ENCODE data around the gene SDC1. TPM values are rescaled to one million over a fixed set of nuclear protein-coding genes. Genes with fewer than 3 reads are reported as not detected.

The SDC1 gene
- total RNA-seq, 1 donor from 2014 or later: 0.63 TPM

- no peaks in the 10 kb centered on the region for H3K36me3 Mint-ChIP-seq (ENCODE audit: low read depth)
- H3K27me3 Mint-ChIP-seq: no peaks in the 10 kb centered on the region
- no peaks in the 10 kb centered on the region for H3K4me1 Mint-ChIP-seq
- no peaks in the 10 kb centered on the region for H3K9me3 Mint-ChIP-seq
- intact Hi-C loops (cut with micrococcal nuclease): no loop called here
- H3K27ac Mint-ChIP-seq: no peak overlapping the region
- no peak overlapping the region for H3K4me3 Mint-ChIP-seq
- DNase-seq: no peak
Measured at GRCh38 chr2:20182241-20182931, 42.5 kb downstream of the SDC1 start.

- no peak overlapping the region for H3K4me3 Mint-ChIP-seq
- H3K9me3 Mint-ChIP-seq: no peaks in the 10 kb centered on the region
- H3K36me3 Mint-ChIP-seq (ENCODE audit: low read depth): no peaks in the 10 kb centered on the region
- H3K27ac Mint-ChIP-seq: no peak overlapping the region
- no peaks in the 10 kb centered on the region for H3K4me1 Mint-ChIP-seq
- no peaks in the 10 kb centered on the region for H3K27me3 Mint-ChIP-seq
- no peak for DNase-seq
- intact Hi-C loops (cut with micrococcal nuclease): no loop called here
Measured at GRCh38 chr2:20181761-20182160, 43.2 kb downstream of the SDC1 start.

DNA sequence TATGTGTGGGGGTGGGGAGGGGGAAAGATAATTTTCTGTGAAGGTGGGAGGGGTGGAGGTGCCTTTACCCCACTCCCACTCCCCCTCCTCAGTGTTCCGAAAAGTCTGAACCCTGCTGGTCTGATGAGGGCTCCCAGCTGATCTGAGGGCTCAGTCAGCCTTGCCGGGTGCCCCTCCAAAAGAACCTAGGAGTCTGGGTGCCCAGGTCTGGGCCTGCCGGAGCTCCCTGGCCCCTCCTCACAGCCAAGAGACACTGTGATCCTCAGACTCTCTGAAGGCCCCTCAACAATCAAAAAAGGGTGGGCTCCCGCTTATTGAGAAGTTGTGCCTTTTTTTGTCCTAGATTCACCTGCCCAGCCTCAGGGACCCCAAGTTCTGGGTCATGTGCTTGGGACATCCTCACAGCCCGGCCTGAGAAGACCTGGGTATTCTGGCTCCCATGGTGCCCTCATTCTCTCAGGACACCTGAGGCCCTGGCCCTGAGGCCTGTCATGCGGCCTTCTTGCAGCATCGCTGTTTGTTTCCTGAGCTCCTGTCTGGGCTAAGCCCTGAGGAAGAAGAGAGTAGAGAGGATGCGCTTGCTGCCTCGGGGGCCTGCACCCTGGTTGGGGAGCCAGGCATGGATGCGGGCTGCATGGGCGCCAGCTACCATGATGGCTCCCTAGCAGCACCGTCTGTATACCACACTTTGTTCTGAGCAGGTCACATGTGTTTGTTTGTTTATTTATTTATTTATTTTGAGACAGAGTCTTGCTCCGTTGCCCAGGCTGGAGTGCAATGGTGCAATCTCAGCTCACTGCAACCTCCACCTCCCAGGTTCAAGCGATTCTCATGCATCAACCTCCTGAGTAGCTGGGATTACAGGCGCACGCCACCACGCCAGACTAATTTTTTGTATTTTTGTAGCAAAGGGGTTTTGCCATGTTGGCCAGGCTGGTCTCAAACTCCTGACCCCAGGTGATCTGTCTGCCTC lies 44.0 kb downstream of the SDC1 start:
- intact Hi-C loops (cut with micrococcal nuclease): no loop called here
- Mint-ChIP-seq H3K36me3 (ENCODE audit: low read depth) (no peaks in the 10 kb centered on the region), H3K27ac (no peak overlapping the region), H3K9me3 (no peaks in the 10 kb centered on the region), H3K4me1 (no peaks in the 10 kb centered on the region), H3K27me3 (no peaks in the 10 kb centered on the region), H3K4me3 (no peak overlapping the region)
- DNase-seq: no peak

DNA sequence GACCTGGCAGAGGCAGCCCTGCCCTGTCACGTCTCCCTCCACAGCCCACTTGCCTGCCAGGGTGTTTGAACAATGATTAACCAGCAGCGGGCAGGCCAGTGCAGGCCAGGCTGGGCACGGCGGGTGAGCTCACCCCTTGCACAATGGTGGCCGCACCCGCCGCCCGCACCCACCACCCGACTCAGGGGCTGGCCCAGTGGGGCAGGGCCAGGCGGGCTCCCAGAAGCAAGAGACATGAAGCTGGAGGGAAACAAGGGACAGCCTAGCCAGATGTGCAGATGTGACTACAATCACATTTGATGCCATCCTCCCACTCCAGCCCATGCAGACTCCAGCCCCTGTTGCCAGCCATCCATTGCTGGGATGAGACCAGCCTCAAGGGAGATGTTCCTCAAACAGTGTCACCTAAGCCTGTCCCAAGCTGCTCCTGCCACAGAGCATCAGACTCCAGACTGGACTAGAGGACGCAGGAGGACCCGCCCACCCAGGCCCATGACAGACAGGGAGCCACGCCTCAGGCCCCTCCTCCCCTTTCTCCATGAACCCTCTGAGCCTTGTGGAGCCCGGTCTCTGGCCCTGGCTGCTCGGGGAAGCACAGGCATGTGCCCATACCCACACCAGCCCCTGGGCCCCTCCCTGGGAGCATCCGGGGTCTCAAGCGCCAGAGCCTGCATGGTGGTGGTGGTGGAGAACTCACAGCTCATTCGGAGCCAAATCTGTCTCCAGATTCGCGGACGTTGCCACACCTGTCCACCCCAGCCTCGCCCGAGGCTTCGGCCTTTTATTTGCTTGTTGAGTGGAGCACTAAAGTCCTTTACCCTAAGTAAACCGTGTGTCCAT lies 45.0 kb downstream of the SDC1 start:
- no peak for DNase-seq
- Mint-ChIP-seq H3K36me3 (ENCODE audit: low read depth) (no peaks in the 10 kb centered on the region), H3K27ac (no peak overlapping the region), H3K4me1 (no peaks in the 10 kb centered on the region), H3K4me3 (no peak overlapping the region), H3K9me3 (no peaks in the 10 kb centered on the region), H3K27me3 (no peaks in the 10 kb centered on the region)
- intact Hi-C loops (cut with micrococcal nuclease): no loop called here

DNA sequence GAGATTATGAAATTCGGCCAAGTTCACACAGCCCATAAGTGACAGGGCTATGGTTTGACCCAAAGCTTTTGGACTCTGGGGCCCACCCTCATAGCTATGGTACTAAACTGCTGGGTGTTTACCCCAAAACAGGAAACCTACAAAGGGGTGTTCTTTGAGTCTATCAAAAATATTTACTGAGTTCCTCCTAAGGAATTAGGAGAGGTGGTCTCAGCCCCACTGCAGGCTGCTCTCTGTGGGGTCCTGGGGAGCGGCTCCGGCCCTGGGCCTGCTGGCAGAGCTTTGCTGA lies 45.5 kb downstream of the SDC1 start:
- Mint-ChIP-seq H3K27me3 (peaks cover under 1% of the 10 kb centered on the region), H3K27ac (no peak overlapping the region), H3K4me1 (no peaks in the 10 kb centered on the region), H3K36me3 (ENCODE audit: low read depth) (no peaks in the 10 kb centered on the region), H3K9me3 (no peaks in the 10 kb centered on the region), H3K4me3 (no peak overlapping the region)
- intact Hi-C loops (cut with micrococcal nuclease): no loop called here
- no peak for DNase-seq

- no peak for DNase-seq
- no peak overlapping the region for H3K4me3 Mint-ChIP-seq
- H3K27me3 Mint-ChIP-seq: peaks cover 4% of the 10 kb centered on the region
- intact Hi-C loops (cut with micrococcal nuclease): no loop called here
- no peaks in the 10 kb centered on the region for H3K4me1 Mint-ChIP-seq
- H3K36me3 Mint-ChIP-seq (ENCODE audit: low read depth): no peaks in the 10 kb centered on the region
- H3K9me3 Mint-ChIP-seq: no peaks in the 10 kb centered on the region
- H3K27ac Mint-ChIP-seq: no peak overlapping the region
Measured at GRCh38 chr2:20178666-20179465, 46.1 kb downstream of the SDC1 start.

DNA sequence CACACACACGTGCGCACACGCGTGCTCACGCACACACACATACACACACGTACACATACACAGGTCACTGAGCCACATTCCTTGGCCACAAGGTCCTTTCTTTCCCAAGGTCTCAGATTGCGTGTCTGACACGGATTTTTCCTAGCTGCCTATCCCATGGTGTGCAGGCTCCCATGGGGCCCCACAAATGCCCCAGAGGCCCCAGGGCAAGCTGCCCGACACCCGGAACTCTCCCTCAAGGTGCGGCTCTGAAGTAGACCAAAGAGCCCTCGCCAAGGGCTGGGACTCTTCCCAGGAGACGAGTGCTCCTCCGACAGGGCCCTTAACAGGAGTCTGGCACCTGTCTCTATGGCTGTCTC lies 46.7 kb downstream of the SDC1 start:
- H3K36me3 Mint-ChIP-seq (ENCODE audit: low read depth): no peaks in the 10 kb centered on the region
- DNase-seq: no peak
- intact Hi-C loops (cut with micrococcal nuclease): no loop called here
- H3K27ac Mint-ChIP-seq: no peak overlapping the region
- H3K4me1 Mint-ChIP-seq: no peaks in the 10 kb centered on the region
- H3K4me3 Mint-ChIP-seq: no peak overlapping the region
- peaks cover 4% of the 10 kb centered on the region for H3K27me3 Mint-ChIP-seq
- no peaks in the 10 kb centered on the region for H3K9me3 Mint-ChIP-seq

GRCh38 chr2:20177556-20178248 lies 47.2 kb downstream of the SDC1 start:
- no peak overlapping the region for H3K27ac Mint-ChIP-seq
- no peaks in the 10 kb centered on the region for H3K4me1 Mint-ChIP-seq
- H3K4me3 Mint-ChIP-seq: no peak overlapping the region
- no peak for DNase-seq
- no peaks in the 10 kb centered on the region for H3K9me3 Mint-ChIP-seq
- intact Hi-C loops (cut with micrococcal nuclease): no loop called here
- H3K27me3 Mint-ChIP-seq: peaks cover 4% of the 10 kb centered on the region
- H3K36me3 Mint-ChIP-seq (ENCODE audit: low read depth): no peaks in the 10 kb centered on the region

GRCh38 chr2:20176760-20177159 lies 48.2 kb downstream of the SDC1 start:
- H3K36me3 Mint-ChIP-seq (ENCODE audit: low read depth): no peaks in the 10 kb centered on the region
- intact Hi-C loops (cut with micrococcal nuclease): no loop called here
- DNase-seq: no peak
- H3K9me3 Mint-ChIP-seq: no peaks in the 10 kb centered on the region
- H3K27me3 Mint-ChIP-seq: peaks cover 4% of the 10 kb centered on the region
- no peak overlapping the region for H3K27ac Mint-ChIP-seq
- H3K4me1 Mint-ChIP-seq: no peaks in the 10 kb centered on the region
- no peak overlapping the region for H3K4me3 Mint-ChIP-seq

- no peak for DNase-seq
- no peak overlapping the region for H3K4me3 Mint-ChIP-seq
- H3K4me1 Mint-ChIP-seq: no peaks in the 10 kb centered on the region
- H3K36me3 Mint-ChIP-seq (ENCODE audit: low read depth): no peaks in the 10 kb centered on the region
- H3K27ac Mint-ChIP-seq: no peak overlapping the region
- intact Hi-C loops (cut with micrococcal nuclease): no loop called here
- peaks cover 4% of the 10 kb centered on the region for H3K27me3 Mint-ChIP-seq
- H3K9me3 Mint-ChIP-seq: no peaks in the 10 kb centered on the region
Measured at GRCh38 chr2:20175931-20176330, 49.0 kb downstream of the SDC1 start.

DNA sequence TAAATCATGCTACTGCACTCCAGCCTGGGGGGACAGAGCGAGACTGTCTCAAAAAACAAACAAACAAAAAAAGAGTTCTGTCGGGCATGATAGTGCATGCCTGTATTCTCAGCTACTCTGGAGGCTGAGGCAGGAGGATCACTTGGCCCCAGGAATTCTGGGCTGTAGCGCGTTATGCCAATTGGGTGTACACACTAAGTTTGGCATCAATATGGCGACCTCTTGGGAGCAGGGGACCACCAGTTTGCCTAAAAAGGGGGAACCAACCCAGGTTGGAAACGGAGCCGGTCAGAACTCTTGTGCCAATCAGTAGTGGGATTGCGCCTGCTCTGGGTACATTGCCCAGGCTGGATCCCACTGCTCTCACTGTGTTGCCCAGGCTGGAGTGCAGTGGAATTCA lies 49.7 kb downstream of the SDC1 start:
- intact Hi-C loops (cut with micrococcal nuclease): no loop called here
- Mint-ChIP-seq H3K9me3 (no peaks in the 10 kb centered on the region), H3K4me1 (no peaks in the 10 kb centered on the region)

GRCh38 chr2:20174410-20174809 lies 50.5 kb downstream of the SDC1 start:
- no peaks in the 10 kb centered on the region for H3K4me1 Mint-ChIP-seq
- DNase-seq: no peak
- intact Hi-C loops (cut with micrococcal nuclease): no loop called here
- H3K4me3 Mint-ChIP-seq: no peak overlapping the region
- H3K27ac Mint-ChIP-seq: no peak overlapping the region
- H3K27me3 Mint-ChIP-seq: peaks cover 4% of the 10 kb centered on the region
- H3K36me3 Mint-ChIP-seq (ENCODE audit: low read depth): no peaks in the 10 kb centered on the region
- H3K9me3 Mint-ChIP-seq: no peaks in the 10 kb centered on the region

More for the DNA sequence above, 49.7 kb downstream of the SDC1 start:
- DNase-seq: no peak
- Mint-ChIP-seq H3K27me3 (peaks cover 4% of the 10 kb centered on the region), H3K36me3 (ENCODE audit: low read depth) (no peaks in the 10 kb centered on the region), H3K27ac (no peak overlapping the region), H3K4me3 (no peak overlapping the region)

All from activated CD4-positive, alpha-beta T cell treated with anti-CD3 and anti-CD28 coated beads, Interleukin-2, amount 10 ng/mL, durations not matched to agents 24 days and 14 days (primary cell).